ENCODE results near the gene RFX3.

Gene RFX3

GRCh38 chr9:3359778-3360177 lies 166.0 kb downstream of the RFX3 start:
- Mint-ChIP-seq H3K4me1 (peaks cover 7% of the 10 kb centered on the region), H3K36me3 (peaks cover 8% of the 10 kb centered on the region), H3K27me3 (no peaks in the 10 kb centered on the region), H3K4me3 (no peak overlapping the region), H3K27ac (no peak overlapping the region), H3K9me3 (peaks cover 1% of the 10 kb centered on the region)
- no peak for DNase-seq (ENCODE audit: low spot score in 2 of 2)
- no peak for ATAC-seq (ENCODE audit: low read depth)

- H3K4me3 Mint-ChIP-seq: peak overlapping the region; percentile 30
- H3K9me3 Mint-ChIP-seq: peaks cover 3% of the 10 kb centered on the region
- DNase-seq (ENCODE audit: low spot score in 2 of 2) (no peak), ATAC-seq (ENCODE audit: low read depth) (no peak)
- H3K36me3 Mint-ChIP-seq: peaks cover 12% of the 10 kb centered on the region
- no peaks in the 10 kb centered on the region for H3K27me3 Mint-ChIP-seq
- H3K4me1 Mint-ChIP-seq: peaks cover 7% of the 10 kb centered on the region
- H3K27ac Mint-ChIP-seq: no peak overlapping the region
These were observed 166.6 kb downstream of the RFX3 start for GRCh38 chr9:3359048-3359692.

GRCh38 chr9:3348169-3348568 lies 177.6 kb downstream of the RFX3 start:
- ATAC-seq (ENCODE audit: low read depth): no peak
- H3K27ac Mint-ChIP-seq: no peak overlapping the region
- H3K27me3 Mint-ChIP-seq: no peaks in the 10 kb centered on the region
- no peak overlapping the region for H3K4me3 Mint-ChIP-seq
- H3K36me3 Mint-ChIP-seq: peaks cover 23% of the 10 kb centered on the region
- H3K9me3 Mint-ChIP-seq: peaks cover 3% of the 10 kb centered on the region
- peaks cover 8% of the 10 kb centered on the region for H3K4me1 Mint-ChIP-seq
- no peak for DNase-seq (ENCODE audit: low spot score in 2 of 2)

GRCh38 chr9:3346549-3346948 lies 179.3 kb downstream of the RFX3 start:
- H3K36me3 Mint-ChIP-seq: peaks cover 20% of the 10 kb centered on the region
- ATAC-seq (ENCODE audit: low read depth) (no peak), DNase-seq (ENCODE audit: low spot score in 2 of 2) (no peak)
- no peaks in the 10 kb centered on the region for H3K9me3 Mint-ChIP-seq
- H3K27ac Mint-ChIP-seq: no peak overlapping the region
- no peaks in the 10 kb centered on the region for H3K27me3 Mint-ChIP-seq
- peaks cover 8% of the 10 kb centered on the region for H3K4me1 Mint-ChIP-seq
- H3K4me3 Mint-ChIP-seq: no peak overlapping the region

GRCh38 chr9:3343671-3344070 lies 182.1 kb downstream of the RFX3 start:
- Mint-ChIP-seq H3K4me3 (no peak overlapping the region), H3K4me1 (peaks cover 8% of the 10 kb centered on the region), H3K27ac (no peak overlapping the region), H3K27me3 (no peaks in the 10 kb centered on the region), H3K9me3 (peaks cover 2% of the 10 kb centered on the region), H3K36me3 (peaks cover 15% of the 10 kb centered on the region)
- no peak for ATAC-seq (ENCODE audit: low read depth)
- DNase-seq (ENCODE audit: low spot score in 2 of 2): no peak

- Mint-ChIP-seq H3K9me3 (peaks cover 2% of the 10 kb centered on the region), H3K36me3 (peaks cover 15% of the 10 kb centered on the region), H3K27me3 (no peaks in the 10 kb centered on the region), H3K4me1 (peaks cover 8% of the 10 kb centered on the region), H3K27ac (no peak overlapping the region), H3K4me3 (no peak overlapping the region)
- DNase-seq (ENCODE audit: low spot score in 2 of 2) (no peak), ATAC-seq (ENCODE audit: low read depth) (no peak)
These were observed 183.5 kb downstream of the RFX3 start for GRCh38 chr9:3342159-3342777.

- H3K9me3 Mint-ChIP-seq: peaks cover 2% of the 10 kb centered on the region
- no peaks in the 10 kb centered on the region for H3K27me3 Mint-ChIP-seq
- ATAC-seq (ENCODE audit: low read depth): no peak
- H3K36me3 Mint-ChIP-seq: peaks cover 6% of the 10 kb centered on the region
- no peak for DNase-seq (ENCODE audit: low spot score in 2 of 2)
- peaks cover 3% of the 10 kb centered on the region for H3K4me1 Mint-ChIP-seq
- H3K27ac Mint-ChIP-seq: no peak overlapping the region
- no peak overlapping the region for H3K4me3 Mint-ChIP-seq
These were observed 188.1 kb downstream of the RFX3 start for GRCh38 chr9:3337515-3338225.

- H3K27me3 Mint-ChIP-seq: no peaks in the 10 kb centered on the region
- ATAC-seq (ENCODE audit: low read depth) (no peak), DNase-seq (ENCODE audit: low spot score in 2 of 2) (no peak)
- peaks cover 6% of the 10 kb centered on the region for H3K36me3 Mint-ChIP-seq
- peaks cover 2% of the 10 kb centered on the region for H3K9me3 Mint-ChIP-seq
- H3K4me3 Mint-ChIP-seq: no peak overlapping the region
- peaks cover 3% of the 10 kb centered on the region for H3K4me1 Mint-ChIP-seq
- no peak overlapping the region for H3K27ac Mint-ChIP-seq
These were observed 188.8 kb downstream of the RFX3 start for GRCh38 chr9:3336951-3337350.

GRCh38 chr9:3332802-3333201 lies 193.0 kb downstream of the RFX3 start:
- DNase-seq (ENCODE audit: low spot score in 2 of 2): no peak
- H3K36me3 Mint-ChIP-seq: peaks cover 3% of the 10 kb centered on the region
- H3K27ac Mint-ChIP-seq: no peak overlapping the region
- H3K4me1 Mint-ChIP-seq: peaks cover 3% of the 10 kb centered on the region
- H3K4me3 Mint-ChIP-seq: no peak overlapping the region
- no peak for ATAC-seq (ENCODE audit: low read depth)
- no peaks in the 10 kb centered on the region for H3K9me3 Mint-ChIP-seq
- no peaks in the 10 kb centered on the region for H3K27me3 Mint-ChIP-seq

GRCh38 chr9:3331801-3332200 lies 194.0 kb downstream of the RFX3 start:
- ATAC-seq (ENCODE audit: low read depth) (no peak), DNase-seq (ENCODE audit: low spot score in 2 of 2) (no peak)
- Mint-ChIP-seq H3K36me3 (peaks cover 4% of the 10 kb centered on the region), H3K4me1 (peaks cover under 1% of the 10 kb centered on the region), H3K27ac (no peak overlapping the region), H3K27me3 (no peaks in the 10 kb centered on the region), H3K4me3 (no peak overlapping the region), H3K9me3 (no peaks in the 10 kb centered on the region)

GRCh38 chr9:3330792-3331420 lies 194.9 kb downstream of the RFX3 start:
- DNase-seq (ENCODE audit: low spot score in 2 of 2) (no peak), ATAC-seq (ENCODE audit: low read depth) (no peak)
- H3K4me1 Mint-ChIP-seq: no peaks in the 10 kb centered on the region
- no peak overlapping the region for H3K27ac Mint-ChIP-seq
- H3K36me3 Mint-ChIP-seq: peaks cover 4% of the 10 kb centered on the region
- no peaks in the 10 kb centered on the region for H3K9me3 Mint-ChIP-seq
- no peak overlapping the region for H3K4me3 Mint-ChIP-seq
- no peaks in the 10 kb centered on the region for H3K27me3 Mint-ChIP-seq

GRCh38 chr9:3329361-3329760 lies 196.4 kb downstream of the RFX3 start:
- Mint-ChIP-seq H3K36me3 (peaks cover 2% of the 10 kb centered on the region), H3K4me1 (no peaks in the 10 kb centered on the region), H3K4me3 (no peak overlapping the region), H3K9me3 (no peaks in the 10 kb centered on the region), H3K27ac (no peak overlapping the region), H3K27me3 (no peaks in the 10 kb centered on the region)
- no peak for ATAC-seq (ENCODE audit: low read depth)
- DNase-seq (ENCODE audit: low spot score in 2 of 2): no peak

GRCh38 chr9:3323714-3324113 lies 202.1 kb downstream of the RFX3 start:
- Mint-ChIP-seq H3K27ac (no peak overlapping the region), H3K9me3 (no peaks in the 10 kb centered on the region), H3K27me3 (no peaks in the 10 kb centered on the region)

GRCh38 chr9:3321186-3321585 lies 204.6 kb downstream of the RFX3 start:
- peaks cover 11% of the 10 kb centered on the region for H3K36me3 Mint-ChIP-seq

More at GRCh38 chr9:3323714-3324113, 202.1 kb downstream of the RFX3 start:
- Mint-ChIP-seq H3K4me3 (no peak overlapping the region), H3K4me1 (no peaks in the 10 kb centered on the region), H3K36me3 (peaks cover 5% of the 10 kb centered on the region)
- DNase-seq (ENCODE audit: low spot score in 2 of 2) (no peak), ATAC-seq (ENCODE audit: low read depth) (no peak)

More at GRCh38 chr9:3321186-3321585, 204.6 kb downstream of the RFX3 start:
- Mint-ChIP-seq H3K27ac (no peak overlapping the region), H3K27me3 (no peaks in the 10 kb centered on the region), H3K4me1 (peaks cover 6% of the 10 kb centered on the region), H3K4me3 (no peak overlapping the region), H3K9me3 (peaks cover 4% of the 10 kb centered on the region)
- ATAC-seq (ENCODE audit: low read depth): no peak
- DNase-seq (ENCODE audit: low spot score in 2 of 2): no peak

All from memory B cell (primary cell).